HG02759 (cell line): ENCODE measurements around the gene MTRF1.
A peak's percentile ranks its signal among the peaks of the same experiment; 100 is the strongest.

Experiments used
- ATAC-seq: cut with Tn5 transposase; IDR thresholded peaks from one replicate; pipeline ENCODE4 v1.9.1; 2021; ENCODE audit warnings: mild to moderate bottlenecking, moderate library complexity; ENCODE audit not compliant: unreplicated experiment

The MTRF1 gene

DNA sequence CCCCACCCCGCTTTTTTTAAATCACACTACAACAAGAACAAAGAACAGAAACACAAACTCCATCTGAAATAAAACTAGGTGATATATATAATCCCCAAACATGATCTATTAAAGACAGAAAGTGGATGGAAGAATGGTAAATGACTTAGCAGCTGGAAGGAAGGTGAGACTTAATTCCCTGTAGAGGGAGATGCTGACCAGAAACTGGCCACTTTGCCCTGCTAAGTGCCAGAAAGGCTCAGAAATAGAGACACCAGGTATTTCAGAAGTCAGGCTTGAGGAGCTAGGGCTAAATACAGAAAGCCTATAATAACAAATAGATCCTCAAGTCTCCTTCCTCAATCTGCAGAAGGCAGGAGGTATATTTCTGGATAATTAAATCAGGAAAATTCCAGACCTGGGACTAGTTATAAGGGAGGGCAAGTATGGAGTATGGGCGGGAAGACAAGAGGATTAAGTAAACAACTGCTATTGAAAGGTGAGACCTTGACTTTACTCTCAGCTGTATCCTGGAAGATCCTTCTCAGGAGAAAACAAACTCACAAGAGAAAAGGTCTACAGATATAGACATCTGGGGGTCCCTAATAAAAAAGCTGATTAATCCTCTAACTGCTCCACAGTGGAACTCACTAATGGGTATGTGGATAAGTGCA is 32.2 kb downstream of the MTRF1 start:
- no peak for ATAC-seq

DNA sequence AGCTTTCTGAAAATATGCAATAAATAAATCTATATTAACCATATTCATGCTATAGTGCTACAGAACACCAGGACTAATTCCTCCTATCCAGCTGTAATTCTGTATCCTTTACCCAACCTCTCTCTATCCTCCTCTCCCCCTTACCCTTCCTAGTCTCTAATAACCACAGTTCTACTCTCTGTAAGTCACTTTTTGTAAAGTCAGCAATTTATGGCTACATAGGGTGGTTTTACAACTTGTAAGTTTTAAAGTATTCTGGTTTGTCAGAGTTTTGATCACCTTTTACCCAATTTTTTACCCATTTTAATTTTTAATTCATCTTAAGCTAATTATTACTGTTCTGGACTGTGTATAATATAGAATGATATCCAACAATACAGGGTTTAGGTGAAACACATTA is 34.0 kb downstream of the MTRF1 start:
- no peak for ATAC-seq

DNA sequence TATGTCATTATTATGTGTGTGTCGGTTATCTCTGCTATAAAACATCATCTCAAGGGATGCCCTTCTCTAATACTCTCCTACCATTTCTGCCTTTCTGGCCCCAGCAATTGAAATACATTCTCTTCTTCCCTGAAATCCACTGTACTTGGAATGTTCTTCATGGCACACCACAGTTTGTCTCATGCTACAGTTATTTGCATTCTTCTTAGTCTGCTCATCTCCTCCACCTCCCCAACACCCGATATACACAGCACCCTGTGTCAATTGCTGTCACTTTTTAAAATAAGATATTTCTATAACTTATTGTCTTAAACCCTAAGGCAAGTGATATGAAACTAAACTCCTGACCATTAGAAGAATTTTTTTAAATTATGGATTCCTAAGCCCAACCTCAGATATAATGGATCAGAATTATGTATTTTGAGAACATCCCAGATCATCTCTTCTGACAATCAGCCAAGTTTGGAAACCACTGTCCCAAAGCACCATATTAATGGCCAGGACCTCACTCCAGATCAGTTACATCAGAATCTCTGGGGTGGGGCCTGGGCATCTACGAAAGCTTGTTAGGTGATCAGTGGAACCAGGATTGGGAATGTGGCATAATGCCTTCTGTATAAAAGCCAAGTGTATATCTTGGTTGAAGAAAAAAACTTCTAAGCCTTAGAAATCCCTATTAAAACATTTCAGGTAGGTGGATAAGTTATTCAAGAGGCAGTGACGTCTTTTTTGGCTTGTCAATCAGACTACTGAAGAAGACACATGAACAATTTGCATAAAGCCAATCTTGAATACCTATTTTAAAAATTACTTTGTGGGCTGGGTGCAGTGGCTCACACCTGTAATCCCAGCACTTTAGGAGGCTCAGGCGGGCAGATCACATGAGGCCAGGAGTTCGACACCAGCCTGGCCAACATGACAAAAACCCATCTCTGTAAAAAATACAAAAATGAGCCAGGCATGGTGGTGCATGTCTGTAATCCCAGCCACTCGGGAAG is 39.0 kb downstream of the MTRF1 start:
- no peak for ATAC-seq

DNA sequence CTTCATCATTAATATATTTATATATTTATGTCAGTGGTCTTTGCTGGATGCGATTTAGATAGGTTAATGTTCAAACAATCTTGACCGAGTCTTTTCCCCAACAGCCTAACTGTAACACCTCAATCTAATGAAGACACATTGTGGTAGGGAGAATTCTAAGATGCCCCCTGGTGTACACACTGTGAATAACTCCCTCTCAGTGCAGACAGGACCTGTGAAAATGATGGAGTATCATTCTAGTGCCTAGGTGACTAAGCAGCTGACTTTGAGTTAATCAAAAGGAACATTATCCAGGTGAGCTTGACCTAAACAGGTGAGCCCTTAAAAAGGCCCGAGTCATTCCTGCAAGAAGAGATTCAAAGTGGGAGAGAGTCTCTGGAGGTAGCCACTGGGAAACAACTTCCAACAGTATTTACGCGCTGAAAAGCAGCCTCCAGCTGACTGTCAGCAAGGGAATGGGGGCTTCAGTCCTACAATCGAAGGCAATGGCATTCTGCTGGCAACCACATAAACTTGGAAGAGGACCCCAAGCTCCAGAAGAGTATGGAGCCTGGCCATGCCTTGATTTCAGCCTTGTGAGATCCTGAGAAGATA is 41.0 kb downstream of the MTRF1 start:
- no peak for ATAC-seq

DNA sequence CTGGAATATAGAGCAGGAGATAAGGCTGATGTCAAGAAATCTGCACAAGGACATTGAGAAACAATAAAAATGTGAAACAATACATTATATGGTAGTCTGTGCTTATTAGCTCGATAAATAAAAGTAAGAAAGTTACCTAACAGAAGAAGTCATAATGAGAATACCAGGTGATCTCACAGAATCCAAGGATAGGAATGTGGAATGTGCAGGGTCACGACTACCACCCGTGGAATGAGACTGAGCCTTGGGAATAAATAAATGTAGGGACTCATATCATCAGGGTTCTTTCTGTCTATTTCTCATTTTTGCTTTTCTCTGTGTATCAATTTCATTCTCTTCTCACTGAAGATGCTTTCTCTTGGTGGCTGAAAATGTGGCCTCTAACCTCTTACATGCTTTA is 43.0 kb downstream of the MTRF1 start:
- no peak for ATAC-seq

DNA sequence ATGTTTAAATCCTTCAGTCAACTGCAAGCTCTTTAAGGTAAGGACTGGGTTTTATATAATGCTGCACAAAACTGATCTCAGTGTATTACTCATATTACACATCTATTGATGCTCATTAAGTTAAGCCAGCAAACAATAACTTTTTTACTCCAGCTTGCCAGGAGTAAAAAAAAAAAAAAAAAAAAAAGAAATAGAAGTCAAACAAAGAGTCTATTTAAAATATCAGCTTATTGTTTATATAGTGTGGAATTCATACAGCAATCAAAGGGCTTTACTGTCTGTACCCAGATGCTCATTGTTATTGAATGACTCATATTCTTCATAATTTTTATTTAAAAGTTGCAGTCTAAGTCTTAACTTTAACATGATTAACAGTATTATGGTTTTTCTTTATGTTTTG is 47.2 kb downstream of the MTRF1 start:
- no peak for ATAC-seq

DNA sequence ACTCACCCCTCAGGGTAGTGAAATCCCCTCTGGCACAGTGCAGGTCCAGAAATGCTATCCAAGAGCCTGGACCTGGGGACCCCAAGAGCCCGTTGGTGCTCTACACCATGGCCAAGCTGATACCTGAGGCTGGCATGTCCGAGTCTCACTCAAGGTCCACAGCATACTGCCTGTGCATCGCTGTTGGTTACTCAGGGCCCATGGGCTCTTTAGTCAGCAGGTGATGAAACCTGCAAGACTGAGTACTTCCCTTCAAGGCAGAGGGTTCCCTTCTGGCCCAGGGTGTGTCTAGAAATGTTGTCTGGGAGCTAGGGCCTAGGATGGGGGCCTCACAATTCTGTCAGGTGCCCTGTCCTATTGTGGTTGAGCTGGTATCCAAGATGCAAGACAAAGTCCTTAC is 49.5 kb downstream of the MTRF1 start:
- no peak for ATAC-seq

DNA sequence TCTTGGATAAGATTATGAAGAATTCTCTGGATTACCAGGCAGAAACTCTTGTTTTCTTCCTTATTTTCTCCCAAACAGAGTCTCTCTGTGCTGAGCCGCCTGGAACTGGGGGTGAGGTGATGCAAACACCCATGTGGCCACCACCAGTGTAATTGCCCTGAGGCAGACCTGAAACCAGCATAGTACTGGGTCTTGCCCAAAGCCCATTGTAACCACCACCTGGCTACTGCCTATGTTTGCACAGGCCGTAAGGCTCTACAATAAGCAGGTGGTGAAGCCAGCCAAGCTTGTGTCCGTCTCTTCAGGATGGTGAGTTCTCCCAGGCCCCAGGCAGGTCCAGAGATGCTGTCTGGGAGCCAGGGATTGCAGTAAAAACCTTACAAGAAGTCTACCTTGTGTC is 50.1 kb downstream of the MTRF1 start:
- ATAC-seq = no peak

DNA sequence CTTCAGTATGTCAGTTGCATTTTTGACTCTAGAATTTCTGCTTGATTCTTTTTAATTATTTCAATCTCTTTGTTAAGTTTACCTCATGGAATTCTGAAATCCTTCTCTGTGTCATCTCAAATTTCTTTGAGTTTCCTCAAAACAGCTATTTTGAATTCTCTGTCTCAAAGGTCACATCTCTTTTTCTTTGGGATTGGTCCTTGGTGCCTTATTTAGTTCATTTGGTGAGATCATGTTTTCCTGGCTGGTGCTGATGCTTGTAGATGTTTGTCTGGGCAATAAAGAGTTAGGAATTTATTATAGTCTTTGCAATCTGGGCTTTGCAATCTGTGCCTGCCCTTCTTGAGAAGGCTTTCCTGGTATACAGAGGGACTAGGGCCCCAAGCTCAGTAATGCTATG is 50.5 kb downstream of the MTRF1 start:
- no peak for ATAC-seq

DNA sequence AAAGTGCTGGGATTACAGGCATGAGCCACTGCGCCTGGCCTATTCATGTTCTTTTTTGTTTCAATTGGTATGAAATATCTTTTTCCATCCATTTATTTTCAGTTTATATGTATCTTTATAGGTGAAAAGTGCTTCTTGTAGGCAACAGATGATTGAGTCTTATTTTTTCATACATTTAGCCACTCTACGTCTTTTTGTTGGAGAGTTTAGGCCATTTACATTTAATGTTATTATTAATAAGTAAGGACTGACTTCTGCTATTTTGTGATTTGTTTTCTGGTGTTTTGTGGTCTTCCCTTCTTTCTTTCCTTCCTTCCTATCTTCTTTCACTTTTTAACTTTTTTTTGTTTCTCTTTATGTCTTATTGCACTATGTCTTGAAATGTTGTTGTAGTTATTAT is 52.3 kb downstream of the MTRF1 start:
- no peak for ATAC-seq

DNA sequence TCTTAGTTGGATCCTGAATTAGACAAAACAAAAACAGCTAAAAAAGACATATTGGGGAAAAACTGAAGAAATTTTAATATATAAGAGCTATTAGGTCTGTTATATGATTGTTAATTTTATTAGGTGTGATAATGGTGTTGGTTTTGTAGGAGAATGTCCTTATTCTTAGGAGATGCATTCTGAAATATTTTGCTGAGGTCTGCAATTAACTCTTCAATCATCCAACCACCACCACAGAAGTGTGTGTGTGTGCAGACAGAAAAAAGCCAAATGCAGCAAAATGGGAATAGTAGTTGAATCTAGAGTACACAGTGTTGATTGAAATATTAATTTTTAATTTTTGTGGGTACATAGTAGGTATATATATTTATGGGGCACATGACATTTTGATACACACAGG is 56.9 kb downstream of the MTRF1 start:
- ATAC-seq = no peak

DNA sequence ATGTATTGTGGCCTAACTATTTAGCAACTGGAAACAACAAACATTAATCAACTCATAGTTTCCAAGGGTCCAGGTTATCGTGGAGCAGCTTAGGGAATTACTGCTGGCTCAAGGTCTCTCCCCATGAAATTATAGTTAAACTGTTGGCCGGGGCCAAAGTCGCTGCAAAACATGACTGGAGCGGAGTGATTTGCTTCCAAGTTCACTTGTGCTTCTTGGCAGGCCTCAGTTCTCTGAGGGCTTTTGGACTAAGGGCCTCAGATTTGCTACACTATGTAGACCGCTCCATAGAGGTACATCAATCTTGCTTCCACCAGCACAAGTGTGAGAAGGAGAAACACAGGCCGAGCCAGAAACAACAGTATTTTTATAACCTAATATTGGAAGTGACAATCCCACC is 59.6 kb downstream of the MTRF1 start:
- ATAC-seq = no peak

DNA sequence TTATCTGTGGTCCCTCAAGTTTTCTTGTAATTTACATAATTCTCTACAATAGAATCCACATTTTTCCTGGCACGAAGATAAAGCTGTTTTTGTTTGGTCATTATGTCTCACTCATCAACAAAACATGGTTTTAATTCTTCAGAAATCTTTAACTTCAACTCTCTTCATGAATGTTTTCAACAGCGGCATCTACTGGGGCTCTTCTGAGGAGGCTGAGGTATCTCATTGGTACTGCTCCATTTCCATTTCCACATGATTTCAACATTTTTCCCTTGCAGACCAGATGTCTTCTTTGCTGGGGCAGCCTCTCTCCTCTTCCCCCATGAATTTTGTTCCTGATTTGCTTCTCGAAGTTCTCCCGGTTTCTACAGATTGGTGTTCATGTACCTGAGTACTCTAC is 63.2 kb downstream of the MTRF1 start:
- no peak for ATAC-seq

DNA sequence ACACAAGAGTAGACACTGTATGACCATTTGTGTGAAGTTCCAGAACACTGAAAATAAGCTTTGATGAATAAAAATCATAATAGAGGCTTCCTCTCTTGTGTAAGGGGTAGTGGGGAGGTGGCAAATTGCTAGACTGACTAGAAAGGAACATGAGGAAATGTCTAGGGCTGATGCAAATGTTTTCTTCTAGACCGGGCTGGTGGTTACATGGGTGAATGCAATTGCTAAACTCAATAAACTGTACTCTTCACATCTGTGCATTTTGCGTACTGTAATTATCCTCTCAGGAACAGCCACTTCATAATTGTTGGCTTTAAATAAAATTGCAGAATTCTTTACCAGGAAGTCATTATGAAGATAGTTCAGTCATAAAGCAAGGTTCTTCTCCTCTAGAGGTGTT is 63.9 kb downstream of the MTRF1 start:
- peak; percentile 82 for ATAC-seq

DNA sequence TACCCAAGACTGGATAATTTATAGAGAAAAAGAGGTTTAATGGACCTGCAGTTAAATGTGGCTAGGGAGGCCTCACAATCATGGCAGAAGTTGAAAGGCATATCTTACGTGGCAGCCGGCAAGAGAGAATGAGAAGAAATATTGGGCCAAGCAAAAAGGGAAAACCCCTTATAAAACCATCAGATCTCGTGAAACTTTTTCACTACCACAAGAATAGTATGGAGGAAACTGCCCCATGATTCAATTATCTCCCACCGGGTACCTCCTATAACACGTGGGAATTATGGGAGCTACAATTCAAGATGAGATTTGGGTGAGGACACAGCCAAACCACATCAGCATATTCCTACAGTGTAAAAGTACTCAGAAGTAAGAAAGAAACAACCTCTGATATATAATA is 64.3 kb downstream of the MTRF1 start:
- no peak for ATAC-seq

DNA sequence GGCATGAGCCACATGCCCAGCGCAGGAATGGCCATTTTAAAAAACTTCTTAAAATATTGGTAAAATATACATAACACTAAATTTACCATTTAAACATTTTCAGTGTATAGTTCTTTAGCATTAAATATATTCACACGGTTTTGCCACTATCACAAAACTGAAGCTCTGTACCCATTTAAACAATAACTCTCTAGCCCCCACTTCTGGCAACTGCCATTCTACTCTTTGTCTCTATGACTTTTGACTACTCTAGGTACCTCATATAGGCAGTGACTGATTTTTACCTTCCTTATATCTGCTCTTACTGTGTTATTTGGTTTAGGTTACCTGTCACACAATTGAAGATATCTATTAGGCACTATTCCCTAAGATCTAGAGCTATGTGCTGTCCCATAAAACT is 66.8 kb downstream of the MTRF1 start:
- ATAC-seq = no peak

DNA sequence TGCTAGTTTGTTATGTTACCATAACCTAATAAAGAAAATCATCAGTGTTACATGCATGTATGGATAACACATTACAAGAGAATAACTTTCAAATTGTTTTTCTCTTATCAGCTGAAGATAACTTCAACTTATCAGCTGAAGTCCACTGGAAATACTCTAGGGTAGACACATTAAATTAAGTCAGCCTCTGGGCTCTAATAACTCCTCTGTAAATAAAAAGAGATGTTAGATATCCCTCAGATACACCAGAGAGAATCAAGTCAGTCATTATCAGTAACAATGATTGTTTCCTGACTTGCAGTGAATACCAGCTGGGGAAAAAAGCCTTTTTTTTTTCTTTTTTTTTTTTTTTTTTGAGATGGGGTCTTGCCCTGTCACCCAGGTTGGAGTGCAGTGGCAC is 67.4 kb downstream of the MTRF1 start:
- no peak for ATAC-seq

DNA sequence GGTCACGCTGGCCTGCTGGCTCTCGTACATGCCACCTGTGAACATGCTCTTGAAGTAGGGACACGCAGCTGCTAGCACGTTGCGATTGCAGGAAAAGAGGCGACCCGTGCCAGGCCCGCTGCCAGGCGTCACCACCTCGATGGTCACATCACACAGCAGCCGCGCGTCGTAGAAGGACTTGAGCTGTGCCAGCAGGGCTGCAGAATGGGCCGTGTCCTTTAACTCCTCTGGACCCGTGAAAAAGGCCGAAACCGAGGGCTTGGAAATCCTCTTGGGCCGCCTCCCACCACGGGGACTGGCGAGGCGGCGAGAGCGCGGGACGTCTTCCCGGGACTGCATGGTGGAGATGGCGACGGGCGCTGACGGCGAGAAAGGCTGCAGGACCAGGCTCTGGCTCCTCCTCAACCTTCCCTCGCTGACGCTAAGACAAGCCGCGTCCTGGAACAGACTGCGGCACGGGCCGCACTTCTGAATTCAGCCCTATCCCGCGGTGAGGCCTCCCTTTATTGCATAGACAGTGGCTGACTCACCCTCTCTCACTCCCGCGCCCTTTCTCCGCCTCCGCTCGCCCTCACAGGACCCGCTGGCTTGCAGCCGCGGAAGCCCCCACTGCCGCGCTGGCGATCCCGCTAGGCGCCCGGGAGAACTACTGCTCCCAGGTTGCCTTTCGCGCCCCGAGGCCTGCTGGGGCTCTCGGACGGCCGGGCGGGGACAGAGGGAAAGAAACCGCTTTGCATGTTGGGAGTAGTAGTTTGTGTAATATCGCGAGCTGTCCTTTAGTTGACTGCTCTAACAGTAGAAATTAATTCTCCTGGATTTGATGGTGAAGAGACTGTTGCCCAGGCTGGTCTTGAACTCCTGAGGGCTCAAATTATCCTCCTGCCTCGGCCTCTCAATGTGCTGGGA is 69.2 kb downstream of the MTRF1 start, which contains the start of gene KBTBD7:
Gene KBTBD7, minus strand, starts transcription at position 651 of the 906 bp plus-strand sequence. Its CDS starts 312 bp downstream, at position 339.
- peak; percentile 98 for ATAC-seq

DNA sequence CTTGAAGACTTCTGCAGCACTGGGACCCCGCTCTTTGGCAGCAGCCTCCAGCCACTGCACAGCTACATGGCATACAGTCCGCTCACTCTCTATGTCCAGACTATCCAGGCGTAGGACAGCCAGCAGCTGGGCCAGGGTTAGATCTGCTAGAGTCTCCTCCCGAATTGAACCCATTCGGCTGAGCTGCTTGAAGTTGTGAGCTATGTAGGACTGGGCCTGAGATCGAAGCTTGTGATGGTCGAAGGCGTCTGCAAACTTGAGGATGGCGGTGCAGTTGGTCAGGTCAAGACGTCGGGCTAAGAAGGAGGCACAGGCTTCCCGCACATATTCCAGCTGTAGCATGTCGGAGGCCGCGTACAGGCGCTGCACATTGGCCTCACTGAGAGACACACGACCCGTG is 69.9 kb downstream of the MTRF1 start:
- ATAC-seq = no peak

DNA sequence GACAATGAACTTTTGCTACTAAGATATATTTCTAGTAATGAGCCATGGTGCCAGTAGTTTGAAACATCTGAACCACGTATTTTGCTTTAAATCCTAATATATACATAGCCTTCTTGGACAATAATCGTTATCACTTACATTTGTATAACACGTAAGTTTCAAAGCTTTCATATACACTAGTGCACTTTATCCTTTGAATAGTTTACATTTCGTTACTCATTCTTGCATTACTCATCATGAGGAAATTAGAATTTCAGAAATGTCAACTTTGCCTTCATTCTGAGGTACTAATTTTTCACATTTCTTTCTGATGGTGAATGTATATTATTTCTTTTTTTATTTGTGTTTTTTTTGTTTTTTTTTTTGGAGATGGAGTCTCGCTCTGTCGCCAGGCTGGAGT is 74.8 kb downstream of the MTRF1 start:
- no peak for ATAC-seq

DNA sequence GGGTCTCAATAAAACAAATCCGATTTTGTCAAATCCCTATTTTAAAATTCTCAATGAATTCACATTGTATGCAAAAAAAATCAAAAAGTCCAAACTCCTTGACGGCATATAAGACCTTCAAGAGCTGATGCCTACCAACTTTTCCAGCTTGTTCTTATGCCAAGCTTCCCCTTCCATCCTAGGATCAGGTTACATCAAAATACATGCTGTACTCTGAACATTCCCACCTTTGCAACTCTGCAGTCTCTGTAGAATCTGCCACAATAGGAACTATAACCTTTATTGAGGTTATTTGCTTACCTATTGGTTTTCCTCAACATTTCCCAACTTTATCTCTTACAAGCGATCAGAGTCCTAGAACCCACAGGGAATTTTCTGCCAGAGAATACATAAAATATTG is 76.9 kb downstream of the MTRF1 start:
- ATAC-seq = no peak
